Activated T-cell treated with anti-CD3 and anti-CD28 coated beads, Interleukin-2, amount 50 U/mL, for 1 hour (primary cell): ENCODE data around the gene ZNF268.
"Not testable (repeated sequence)": the region's sequence is repeated elsewhere in the genome, so short reads cannot be mapped to it uniquely, and the experiment has no call there.

Experiments
- DNase-seq: peaks from one replicate; pipeline ENCODE4 v3.0.0-alpha.2; 2020

Gene ZNF268

DNA sequence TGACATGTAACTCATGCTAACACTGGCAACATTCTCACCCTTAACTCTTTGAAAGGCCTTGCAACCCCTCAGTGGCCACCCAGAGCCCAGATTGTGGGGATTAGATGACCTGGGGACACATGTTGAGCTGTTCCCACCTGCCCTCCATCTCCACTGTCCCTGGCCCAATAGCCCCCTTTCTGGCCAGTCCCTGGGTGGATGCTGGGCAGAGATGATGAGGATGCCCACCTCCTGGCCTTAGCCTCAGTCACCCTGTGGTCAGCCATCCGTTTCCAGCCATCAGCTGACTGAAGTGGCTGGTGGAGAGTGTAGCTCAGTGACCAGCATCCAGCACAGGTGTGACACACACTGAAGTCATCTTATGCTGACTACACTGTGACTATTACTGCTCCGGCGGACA, 49.7 kb downstream of the ZNF268 start:
- no peak for DNase-seq

DNA sequence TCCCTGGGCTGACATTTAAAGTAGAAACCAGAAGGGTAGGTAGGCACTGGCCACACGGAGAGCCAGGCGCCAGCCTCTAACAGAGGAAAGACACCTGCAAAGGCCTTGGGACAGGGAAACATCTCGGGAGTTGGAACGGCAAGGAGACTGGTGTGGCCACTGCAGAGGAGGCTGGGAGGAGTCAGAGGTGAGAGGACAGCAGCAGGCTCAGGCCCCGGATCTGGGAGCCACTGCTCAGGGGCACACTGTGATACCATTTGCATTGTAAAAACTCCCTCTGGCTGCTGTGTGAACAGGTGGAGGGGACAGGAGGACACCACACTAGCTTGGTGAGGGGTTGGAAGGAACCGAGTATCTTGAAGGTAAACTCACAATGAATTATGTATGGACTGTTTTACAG, 51.7 kb downstream of the ZNF268 start:
- no peak for DNase-seq

DNA sequence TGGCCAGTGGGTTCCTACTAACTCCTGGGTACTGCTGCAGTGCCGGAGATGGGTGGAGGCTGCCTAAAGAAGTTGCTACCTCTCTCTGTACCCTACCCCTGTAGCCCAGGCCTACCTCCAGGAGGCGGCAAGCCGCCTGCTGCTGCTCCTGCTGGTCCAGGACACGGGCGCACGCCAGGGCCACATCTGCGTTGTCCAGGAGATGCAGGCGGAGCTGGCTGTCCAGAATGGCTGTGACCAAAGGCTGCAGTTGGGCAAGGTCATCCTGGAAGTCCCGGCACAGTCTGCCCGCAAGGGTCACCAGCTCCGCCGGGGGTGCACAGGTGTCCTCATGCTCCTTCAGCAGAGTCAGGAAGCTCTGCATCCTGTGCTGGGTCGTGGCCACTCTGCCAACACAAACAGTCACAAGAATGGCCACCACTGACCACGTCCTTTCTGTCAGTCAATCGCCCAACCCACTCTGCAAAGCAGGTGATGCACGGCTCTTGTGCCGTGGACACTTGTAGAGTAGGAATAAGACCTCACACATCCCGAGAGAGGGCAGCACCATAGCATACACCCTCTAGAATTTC, 52.8 kb downstream of the ZNF268 start:
- no peak for DNase-seq

DNA sequence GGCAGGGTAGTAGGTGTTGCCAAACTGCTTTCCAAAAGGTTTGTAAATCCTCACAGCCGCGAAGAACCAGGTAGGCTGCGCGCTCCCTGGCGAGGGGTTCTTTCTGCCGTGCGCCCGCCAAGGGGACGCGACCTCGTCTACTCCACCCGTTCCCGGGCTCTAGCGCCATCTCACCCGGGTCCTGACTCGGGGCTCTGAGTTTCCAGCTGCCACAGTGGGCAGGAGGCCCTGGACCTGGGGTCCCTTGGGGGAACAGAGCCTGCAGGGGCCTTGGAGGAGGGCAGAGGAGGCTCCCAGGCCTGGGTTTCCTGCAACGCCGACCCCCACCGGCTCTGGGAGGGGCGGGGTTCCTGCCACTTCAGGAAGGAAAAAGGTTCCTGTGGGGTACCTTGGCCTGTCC, 53.7 kb downstream of the ZNF268 start:
- DNase-seq: no peak

- no peak for DNase-seq
Measured at GRCh38 chr12:133235401-133236112, 54.3 kb downstream of the ZNF268 start, which contains the start of gene ANHX. TSS of gene ANHX (minus strand) at chr12:133235877. CDS start at chr12:133234356, 1,521 bp downstream.

DNA sequence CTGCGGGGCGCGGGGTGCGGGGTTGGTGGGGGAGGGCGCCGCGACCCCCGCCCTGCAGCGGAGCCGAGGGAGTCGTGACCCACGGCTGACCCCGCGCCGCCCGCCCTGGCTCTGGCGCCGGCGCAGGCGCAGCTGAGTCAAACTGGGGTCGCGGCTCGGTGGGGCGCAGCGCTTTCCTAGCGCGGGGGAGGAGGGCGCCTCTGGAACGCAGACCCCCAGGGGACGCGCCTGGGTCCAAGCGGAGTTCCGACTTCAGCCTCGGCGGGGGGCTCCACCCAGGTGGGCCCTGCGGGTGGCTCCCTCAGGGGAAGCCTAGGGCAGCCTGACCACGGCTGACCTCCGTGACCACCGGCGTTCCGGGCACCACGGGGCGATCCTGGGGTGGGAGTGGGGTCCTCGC, 54.8 kb downstream of the ZNF268 start:
- no peak for DNase-seq

DNA sequence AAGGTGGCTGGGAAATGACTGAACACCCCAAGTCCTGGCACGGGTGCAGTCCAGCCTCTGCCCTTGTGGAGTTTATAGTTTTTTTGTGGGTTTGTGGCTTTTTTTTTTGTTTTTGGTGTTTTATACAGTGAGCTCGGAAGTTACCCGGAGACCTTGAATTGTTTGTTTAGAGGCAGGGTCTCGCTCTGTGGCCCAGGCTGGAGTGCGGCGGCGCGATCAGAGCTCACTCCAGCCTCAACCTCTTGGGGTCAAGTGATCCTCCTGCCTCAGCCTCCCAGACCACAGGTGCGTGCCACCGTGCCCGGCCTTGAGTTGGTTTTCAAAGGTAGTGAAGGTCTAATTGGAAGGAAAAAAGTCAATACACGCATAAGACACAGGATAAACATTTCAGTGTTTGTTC, 55.3 kb downstream of the ZNF268 start:
- no peak for DNase-seq

- DNase-seq: no peak
Measured at GRCh38 chr12:133251732-133252131, 70.4 kb downstream of the ZNF268 start.

GRCh38 chr12:133255833-133256232, 74.5 kb downstream of the ZNF268 start:
- not testable (repeated sequence) for DNase-seq

- no peak for DNase-seq
Measured at GRCh38 chr12:133256321-133256720, 75.0 kb downstream of the ZNF268 start.

- DNase-seq: no peak
Measured at GRCh38 chr12:133264173-133264572, 82.9 kb downstream of the ZNF268 start.
